ENCODE data around the gene TMEM119. TPM values are rescaled to one million over a fixed set of nuclear protein-coding genes. Genes with fewer than 3 reads are reported as not detected.

The TMEM119 gene
- total and polyA plus RNA-seq, 2 of the 4 experiments (the other 2 are of a cell fraction) = 8.1 to 9.2 TPM

DNA sequence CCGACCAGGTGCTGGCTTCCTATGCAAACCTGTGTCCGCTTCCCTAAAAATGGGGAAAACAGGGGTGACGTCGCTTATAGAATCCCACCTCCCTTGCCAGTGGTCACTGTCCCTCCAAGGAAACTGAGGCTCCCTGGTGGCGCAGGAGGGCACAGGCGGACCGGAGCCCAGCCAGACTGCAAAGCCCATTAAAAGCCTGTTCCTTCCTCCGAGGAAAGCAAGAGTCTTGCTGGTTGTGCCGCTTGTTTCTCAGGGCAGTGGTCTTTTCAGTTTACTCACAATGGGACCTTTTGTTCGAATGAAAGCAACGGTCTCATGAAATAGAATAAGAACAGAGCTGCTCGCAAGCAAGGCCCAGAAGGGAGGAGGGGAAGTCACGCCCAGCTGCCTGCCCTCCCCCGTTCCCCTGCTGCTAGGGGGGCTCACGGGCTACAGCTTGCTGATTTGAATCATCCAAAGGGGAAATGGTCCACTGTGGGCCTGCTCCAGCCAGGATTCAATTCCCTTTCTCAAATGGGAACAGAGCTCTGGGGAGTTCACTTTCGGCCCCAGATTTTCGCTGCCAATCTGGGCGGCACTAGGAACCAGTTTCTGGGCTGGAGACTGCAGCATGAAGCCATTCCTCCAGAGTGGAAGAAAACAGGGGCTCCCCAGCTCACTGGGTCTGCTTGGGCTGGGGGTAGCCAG, 40.4 kb upstream of the TMEM119 start:
- H3K23ac ChIP-seq (ENCODE audit: low read depth, low read length) = no peak overlapping the region
- H3K4me3 ChIP-seq (ENCODE audit: insufficient read depth, low read depth, low read length) = no peak overlapping the region
- H2BK120ac ChIP-seq (ENCODE audit: low read depth, low read length) = no peak overlapping the region
- peaks cover 17% of the 10 kb centered on the region for H3K9me1 ChIP-seq (ENCODE audit: insufficient read depth, low read length)
- no peak for ATAC-seq (ENCODE audit: low read depth)
- TF ChIP-seq SMC3 (IDR thresholded peaks at IDR 0.05; ENCODE audit: low read depth, low read length) (no peak), RAD21 (IDR thresholded peaks at IDR 0.05; ENCODE audit: low read length) (no peak), ELK1 (IDR thresholded peaks at IDR 0.05; ENCODE audit: borderline replicate concordance, low read depth, low read length) (no peak)
- no peak overlapping the region for H2BK15ac ChIP-seq (ENCODE audit: low read depth, low read length)
- POLR2A ChIA-PET (ENCODE audit: unreplicated experiment) = no interaction called here
- no peak overlapping the region for H4K5ac ChIP-seq (ENCODE audit: low read depth, low read length)
- peak overlapping the region; percentile 47 for H2AK9ac ChIP-seq (replicated peaks; ENCODE audit: low read depth, low read length, poor library complexity)
- H4K8ac ChIP-seq (ENCODE audit: low read depth in 2 of 2, low read length in 2 of 2) = no peak overlapping the region
- in situ Hi-C loops (cut with MboI; ENCODE audit: low sequenced_read_pairs) = loop anchor here (25.0 kb wide), 1 partner anchor 449 kb away; the partner anchor contains the start of genes ALKBH2 and UNG
- H3K4ac ChIP-seq (ENCODE audit: low read depth, low read length) = no peak overlapping the region; the same call in 1 of the 2 replicates
- CTCF ChIA-PET = no interaction called here
- H3K27ac ChIP-seq (ENCODE audit: insufficient read depth, low read length) = no peak overlapping the region
- H2AK5ac ChIP-seq (ENCODE audit: low read depth, low read length) = no peak overlapping the region
- no peaks in the 10 kb centered on the region for H3K9me3 ChIP-seq (ENCODE audit: control insufficient read depth, insufficient read depth, low read length)
- peaks cover 4 to 35% of the 10 kb centered on the region in 2 experiments for H3K79me1 ChIP-seq (ENCODE audit: low read depth in 1 of 2, low read length in 2 of 2)
- no peaks in the 10 kb centered on the region for H3K27me3 ChIP-seq (ENCODE audit: control insufficient read depth, insufficient read depth, low read length)
- intact Hi-C loops (cut with micrococcal nuclease) = no loop called here
- peaks cover 10% of the 10 kb centered on the region for H3K4me1 ChIP-seq (ENCODE audit: control insufficient read depth, insufficient read depth, low read length)
- no peak overlapping the region for H3K9ac ChIP-seq (ENCODE audit: low read depth, low read length)
- H4K91ac ChIP-seq (ENCODE audit: insufficient read depth, low read depth, low read length) = no peak overlapping the region
- H3K36me3 ChIP-seq (ENCODE audit: control insufficient read depth, insufficient read depth, low read length) = peaks cover 9% of the 10 kb centered on the region
- no peak for DNase-seq
- no peak overlapping the region for H2BK5ac ChIP-seq (ENCODE audit: low read depth, low read length, poor library complexity, severe bottlenecking)
- peaks cover 31% of the 10 kb centered on the region for H4K20me1 ChIP-seq (ENCODE audit: insufficient read depth, low read length)
- H2AFZ ChIP-seq (replicated peaks; ENCODE audit: low read length, poor library complexity) = no peak overlapping the region
- H3K14ac ChIP-seq (replicated peaks; ENCODE audit: low read depth, low read length) = no peak overlapping the region
- no peak overlapping the region for H3K4me2 ChIP-seq (ENCODE audit: low read depth, low read length)
- no peak overlapping the region for H2BK20ac ChIP-seq (ENCODE audit: low read depth, low read length)
- dilution Hi-C loops (cut with HindIII; ENCODE audit: low sequenced_read_pairs, unreplicated experiment) = no loop called here
- 48% methylated on average over 7 of the region's 18 CpGs; no CpG with 5 or more reads in 1 of the 2 experiments for WGBS, 2 experiments (ENCODE audit: extremely low coverage in 2 of 2, insufficient read length in 1 of 2)
- BruUV-seq (replicated peaks) = no TSS peak
- no peak overlapping the region for H3K56ac ChIP-seq (ENCODE audit: extremely low read depth, insufficient read depth, low read length)
- H3K18ac ChIP-seq (ENCODE audit: low read depth, low read length) = no peak overlapping the region

Data from IMR-90 (cell line).